HEK293 (cell line): ENCODE measurements around the gene BICC1.

Experiments
- CTCF ChIP-seq: fragments of 450-650 bp; formaldehyde crosslinking; IDR thresholded peaks from 2 replicates; pipeline ENCODE4 v1.5.1; 2016; ENCODE audit warnings: missing biosample characterization, missing genetic modification characterization
- TRIM28 ChIP-seq: IDR thresholded peaks from 2 replicates; pipeline ENCODE4 v1.6.1; 2011; ENCODE audit warnings: low read length, control low read depth, borderline replicate concordance
- ZBTB21 ChIP-seq: fragments of 450-650 bp; formaldehyde crosslinking; IDR thresholded peaks from 2 replicates; pipeline ENCODE4 v1.5.1; 2017; ENCODE audit warnings: missing biosample characterization, missing genetic modification characterization
- ZBTB49 ChIP-seq: fragments of 450-650 bp; formaldehyde crosslinking; IDR thresholded peaks from 2 replicates; pipeline ENCODE4 v1.5.1; 2016; ENCODE audit warnings: missing biosample characterization, missing genetic modification characterization, low read depth
- ZNF23 ChIP-seq: fragments of 450-650 bp; formaldehyde crosslinking; IDR thresholded peaks from 2 replicates; pipeline ENCODE4 v1.5.1; 2016; ENCODE audit warnings: missing biosample characterization, missing genetic modification characterization, borderline replicate concordance
- ZNF398 ChIP-seq: fragments of 450-650 bp; formaldehyde crosslinking; IDR thresholded peaks from 2 replicates; pipeline ENCODE4 v1.5.1; 2017; ENCODE audit warnings: missing biosample characterization, missing genetic modification characterization
- ZNF561 ChIP-seq: fragments of 450-650 bp; IDR thresholded peaks from 2 replicates; pipeline ENCODE4 v1.5.1; 2018; ENCODE audit warnings: missing biosample characterization, missing genetic modification characterization, borderline replicate concordance
- ZNF629 ChIP-seq: fragments of 450-650 bp; formaldehyde crosslinking; IDR thresholded peaks from 2 replicates; pipeline ENCODE4 v1.5.1; 2017; ENCODE audit warnings: missing biosample characterization, missing genetic modification characterization
- ZNF670 ChIP-seq: fragments of 450-650 bp; formaldehyde crosslinking; IDR thresholded peaks from 2 replicates; pipeline ENCODE4 v1.5.1; 2016; ENCODE audit warnings: missing biosample characterization, missing genetic modification characterization, low read depth
- ZSCAN16 ChIP-seq: fragments of 450-650 bp; formaldehyde crosslinking; IDR thresholded peaks from 2 replicates; pipeline ENCODE4 v1.5.1; 2016; ENCODE audit warnings: missing biosample characterization, missing genetic modification characterization
- TF ChIP-seq, protein P1 (sequence below): fragments of 450-650 bp; IDR thresholded peaks from 2 replicates; pipeline ENCODE4 v1.5.1; 2018; ENCODE audit warnings: missing biosample characterization, mild to moderate bottlenecking, missing genetic modification characterization

DNA sequence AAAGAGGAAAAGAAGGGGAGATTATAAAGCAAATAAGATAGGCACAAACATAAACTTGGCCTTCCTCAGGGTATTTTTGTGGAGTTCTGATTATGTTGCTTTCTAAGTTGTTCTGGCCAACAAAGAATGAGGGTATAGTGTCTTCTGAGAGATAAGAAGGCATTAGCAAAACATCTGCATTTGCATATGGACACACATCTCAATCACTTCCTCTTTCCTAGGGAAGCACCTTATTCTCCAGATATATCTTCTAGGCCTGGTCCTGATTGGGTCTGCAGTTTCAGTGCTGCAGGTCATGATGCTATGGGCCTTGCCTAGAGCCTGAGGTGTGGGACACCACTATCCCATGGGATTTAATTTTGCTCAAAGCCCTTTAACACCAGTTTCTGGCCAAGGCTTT lies 355.0 kb downstream of the BICC1 start:
- TF ChIP-seq ZNF629 (tag by site-specific recombination) (no peak), TRIM28 (no peak), CTCF (tag by site-specific recombination) (no peak), ZNF670 (tag by site-specific recombination) (no peak), ZNF23 (tag by site-specific recombination) (no peak), ZNF561 (tag by site-specific recombination) (no peak), ZBTB49 (tag by site-specific recombination) (no peak), ZBTB21 (tag by site-specific recombination) (no peak), ZSCAN16 (tag by site-specific recombination) (no peak), ZNF398 (tag by site-specific recombination) (no peak)
- TF ChIP-seq, protein P1, sequence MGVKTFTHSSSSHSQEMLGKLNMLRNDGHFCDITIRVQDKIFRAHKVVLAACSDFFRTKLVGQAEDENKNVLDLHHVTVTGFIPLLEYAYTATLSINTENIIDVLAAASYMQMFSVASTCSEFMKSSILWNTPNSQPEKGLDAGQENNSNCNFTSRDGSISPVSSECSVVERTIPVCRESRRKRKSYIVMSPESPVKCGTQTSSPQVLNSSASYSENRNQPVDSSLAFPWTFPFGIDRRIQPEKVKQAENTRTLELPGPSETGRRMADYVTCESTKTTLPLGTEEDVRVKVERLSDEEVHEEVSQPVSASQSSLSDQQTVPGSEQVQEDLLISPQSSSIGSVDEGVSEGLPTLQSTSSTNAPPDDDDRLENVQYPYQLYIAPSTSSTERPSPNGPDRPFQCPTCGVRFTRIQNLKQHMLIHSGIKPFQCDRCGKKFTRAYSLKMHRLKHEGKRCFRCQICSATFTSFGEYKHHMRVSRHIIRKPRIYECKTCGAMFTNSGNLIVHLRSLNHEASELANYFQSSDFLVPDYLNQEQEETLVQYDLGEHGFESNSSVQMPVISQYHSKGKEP (tag by site-specific recombination), result no peak
